HepG2 (cell line): Measurements from ENCODE around the gene GADL1. TPM values are rescaled to one million over a fixed set of nuclear protein-coding genes. Genes with fewer than 3 reads are reported as not detected.

Experiments used
- ELF4 ChIP-seq: sonication (generic); formaldehyde crosslinking; IDR thresholded peaks from 2 replicates; pipeline ENCODE4 v1.5.0; 2020; ENCODE audit warnings: missing genetic modification reagents, mild to moderate bottlenecking, moderate library complexity, borderline replicate concordance
- IKZF5 ChIP-seq: IDR thresholded peaks from 2 replicates; pipeline ENCODE4 v1.6.1; 2018; ENCODE audit warnings: missing genetic modification reagents, mild to moderate bottlenecking, missing compliant biosample characterization
- KDM4B ChIP-seq: sonication (generic); formaldehyde crosslinking; IDR thresholded peaks from 2 replicates; pipeline ENCODE4 v1.4.0; 2020; ENCODE audit warnings: missing genetic modification reagents
- NFE2L1 ChIP-seq: sonication (generic); formaldehyde crosslinking; IDR thresholded peaks from 2 replicates; pipeline ENCODE4 v1.4.0; 2020; ENCODE audit warnings: missing genetic modification reagents, mild to moderate bottlenecking, borderline replicate concordance
- SIN3A ChIP-seq: IDR thresholded peaks from 2 replicates; pipeline ENCODE4 v1.6.1; 2011; ENCODE audit warnings: low read depth, mild to moderate bottlenecking, control low read depth, low read length, borderline replicate concordance
- SNAPC2 ChIP-seq: sonication (generic); formaldehyde crosslinking; IDR thresholded peaks from 2 replicates; pipeline ENCODE4 v1.8.1; 2022; ENCODE audit warnings: mild to moderate bottlenecking, missing genetic modification reagents
- ZBTB40 ChIP-seq, 2 experiments: fragments of 450-650 bp in 1 of 2; sonication (generic) in 1 of 2; formaldehyde crosslinking in 1 of 2; IDR thresholded peaks; 2 replicates each; pipeline versions ENCODE4 v1.6.1 to v1.8.0; 2016 to 2022; ENCODE audit warnings: antibody characterized with exemption in 1 of 2, mild to moderate bottlenecking in 1 of 2, missing genetic modification reagents in 1 of 2
- ZIK1 ChIP-seq: sonication (generic); formaldehyde crosslinking; IDR thresholded peaks from 2 replicates; pipeline ENCODE4 v1.5.0; 2020; ENCODE audit warnings: mild to moderate bottlenecking, low read depth, missing genetic modification reagents, borderline replicate concordance
- ZNF17 ChIP-seq: sonication (generic); formaldehyde crosslinking; IDR thresholded peaks from 2 replicates; pipeline ENCODE4 v1.5.0; 2020; ENCODE audit warnings: mild to moderate bottlenecking, missing genetic modification reagents
- ZNF264 ChIP-seq: sonication (generic); formaldehyde crosslinking; IDR thresholded peaks from 2 replicates; pipeline ENCODE4 v1.4.0; 2020; ENCODE audit warnings: missing genetic modification reagents
- polyA plus RNA-seq, 8 experiments: library from polyadenylated mRNA; depleted of rRNA in 3 of 8; stranded (reverse) in 7 of 8; unstranded in 1 of 8; fragments of >200 nt; fragmentation: Illumina TruSeq in 4 of 8; extraction: Trizol in 4 of 8; gene quantifications; 2 replicates each; pipeline versions ENCODE4 v1.2.1 to v1.2.3, GENCODE V29; 2011 to 2016; ENCODE audit warnings: low read depth in 4 of 8, missing spikeins in 1 of 8, mixed read lengths in 1 of 8; ENCODE audit not compliant: insufficient read depth in 1 of 8
- total RNA-seq, 5 experiments: library from RNA; depleted of rRNA; stranded (reverse); fragments of >200 nt; fragmentation: Illumina TruSeq; extraction: Trizol; gene quantifications; 2 replicates each; pipeline ENCODE4 v1.2.3, GENCODE V29; 2016; ENCODE audit warnings: low read depth in 1 of 5

GADL1 gene
- total and polyA plus RNA-seq, 2 of the 13 experiments (the other 11 are each of a cell fraction or from before 2014, with no cell fraction given), result not detected

GRCh38 chr3:30720586-30721313 is 173.7 kb downstream of the GADL1 start (continued):
- no peak; the same call in 1 of the 2 replicates for TF ChIP-seq IKZF5 (CRISPR knock-in tag)
- TF ChIP-seq ZNF264 (CRISPR knock-in tag), result no peak
- TF ChIP-seq NFE2L1, result no peak
- no peak for TF ChIP-seq KDM4B
- no peak for TF ChIP-seq ZNF17 (CRISPR knock-in tag)
- no peak for TF ChIP-seq SNAPC2
- no peak for TF ChIP-seq ELF4 (CRISPR knock-in tag)
- TF ChIP-seq ZIK1 (CRISPR knock-in tag), result no peak
- no peak for TF ChIP-seq ZBTB40 (IDR thresholded peaks at IDR 0.05)
- TF ChIP-seq ZBTB40 (CRISPR knock-in tag; IDR thresholded peaks at IDR 0.05), result no peak
- no peak for TF ChIP-seq SIN3A
